Trophoblast cell (in vitro differentiated cells and primary cell): ENCODE results near the gene LCK.
"Not testable (repeated sequence)": the region's sequence is repeated elsewhere in the genome, so short reads cannot be mapped to it uniquely, and the experiment has no call there.

Source experiments
- DNase-seq, 2 donors: peaks; one replicate each; pipeline ENCODE4 v3.0.0-alpha.2; 2016
- H2AFZ ChIP-seq: 2 replicates; pipeline ENCODE4 v1.6.1; 2013; ENCODE audit warnings: low read length, moderate library complexity, mild to moderate bottlenecking; ENCODE audit not compliant: insufficient read depth, poor library complexity
- H2AK5ac ChIP-seq: 2 replicates; pipeline ENCODE4 v1.6.1; 2013; ENCODE audit warnings: mild to moderate bottlenecking, low read length
- H2BK120ac ChIP-seq: 2 replicates; pipeline ENCODE4 v1.6.1; 2013; ENCODE audit warnings: low read length, mild to moderate bottlenecking, moderate library complexity; ENCODE audit not compliant: insufficient read depth, poor library complexity
- H2BK12ac ChIP-seq: 2 replicates; pipeline ENCODE4 v1.6.1; 2013; ENCODE audit warnings: mild to moderate bottlenecking, low read length, moderate library complexity
- H2BK5ac ChIP-seq: 2 replicates; pipeline ENCODE4 v1.6.1; 2013; ENCODE audit warnings: low read length, low read depth, moderate library complexity, mild to moderate bottlenecking; ENCODE audit not compliant: poor library complexity
- H3K14ac ChIP-seq: 2 replicates; pipeline ENCODE4 v1.6.1; 2013; ENCODE audit warnings: mild to moderate bottlenecking, low read length
- H3K18ac ChIP-seq: 2 replicates; pipeline ENCODE4 v1.6.1; 2013; ENCODE audit warnings: mild to moderate bottlenecking, low read length
- H3K23ac ChIP-seq: 2 replicates; pipeline ENCODE4 v1.6.1; 2013; ENCODE audit warnings: low read length
- H3K27ac ChIP-seq: 2 replicates; pipeline ENCODE4 v1.5.1; 2013; ENCODE audit warnings: low read depth, mild to moderate bottlenecking, inconsistent platforms, low read length, moderate library complexity
- H3K27me3 ChIP-seq: 2 replicates; pipeline ENCODE4 v1.6.1; 2013; ENCODE audit warnings: inconsistent platforms, mild to moderate bottlenecking, low read length, moderate library complexity; ENCODE audit not compliant: insufficient read depth
- H3K36me3 ChIP-seq, 2 experiments: 1 replicate in 1 of 2; 2 replicates in 1 of 2; pipeline ENCODE4 v1.6.1; 2013; ENCODE audit warnings: low read length in 2 of 2, mild to moderate bottlenecking in 2 of 2, moderate library complexity in 1 of 2; ENCODE audit not compliant: insufficient read depth in 2 of 2, control insufficient read depth in 1 of 2
- H3K4ac ChIP-seq: 2 replicates; pipeline ENCODE4 v1.6.1; 2013; ENCODE audit warnings: low read depth, mild to moderate bottlenecking, low read length, moderate library complexity
- H3K4me1 ChIP-seq, 2 experiments: 1 replicate in 1 of 2; 2 replicates in 1 of 2; pipeline ENCODE4 v1.6.1; 2013; ENCODE audit warnings: low read length in 2 of 2, mild to moderate bottlenecking in 2 of 2, moderate library complexity in 1 of 2; ENCODE audit not compliant: insufficient read depth in 2 of 2, control insufficient read depth in 1 of 2
- H3K4me2 ChIP-seq: 2 replicates; pipeline ENCODE4 v1.6.1; 2013; ENCODE audit warnings: inconsistent platforms, mild to moderate bottlenecking, low read length, moderate library complexity
- H3K4me3 ChIP-seq: 2 replicates; pipeline ENCODE4 v1.5.1; 2013; ENCODE audit warnings: mild to moderate bottlenecking, low read depth, low read length, inconsistent platforms
- H3K79me1 ChIP-seq: one replicate; pipeline ENCODE4 v1.6.1; 2013; ENCODE audit warnings: low read length
- H3K79me2 ChIP-seq: 2 replicates; pipeline ENCODE4 v1.6.1; 2013; ENCODE audit warnings: low read length, mild to moderate bottlenecking; ENCODE audit not compliant: control insufficient read depth, insufficient read depth, poor library complexity
- H3K9ac ChIP-seq: 2 replicates; pipeline ENCODE4 v1.6.1; 2013; ENCODE audit warnings: mild to moderate bottlenecking, low read length
- H3K9me3 ChIP-seq: 2 replicates; pipeline ENCODE4 v1.6.1; 2013; ENCODE audit warnings: low read depth, mild to moderate bottlenecking, control low read depth, inconsistent platforms, low read length; ENCODE audit not compliant: insufficient read depth
- H4K12ac ChIP-seq: 2 replicates; pipeline ENCODE4 v1.6.1; 2013; ENCODE audit warnings: low read depth, mild to moderate bottlenecking, low read length, moderate library complexity
- H4K8ac ChIP-seq: 2 replicates; pipeline ENCODE4 v1.6.1; 2013; ENCODE audit warnings: low read depth, mild to moderate bottlenecking, low read length, moderate library complexity
- H4K91ac ChIP-seq: one replicate; pipeline ENCODE4 v1.6.1; 2013; ENCODE audit warnings: low read depth, mild to moderate bottlenecking, low read length, moderate library complexity
- WGBS: extraction: QIAGEN DNeasy Blood & Tissue Kit; methylation state at CpG from one replicate; pipeline ENCODE4 v1.1.7; 2013; ENCODE audit warnings: missing lambda C conversion rate; ENCODE audit not compliant: insufficient read length, insufficient coverage; ENCODE audit errors: extremely low coverage; 5-methylcytosine and 5-hydroxymethylcytosine counted together

Gene LCK

DNA sequence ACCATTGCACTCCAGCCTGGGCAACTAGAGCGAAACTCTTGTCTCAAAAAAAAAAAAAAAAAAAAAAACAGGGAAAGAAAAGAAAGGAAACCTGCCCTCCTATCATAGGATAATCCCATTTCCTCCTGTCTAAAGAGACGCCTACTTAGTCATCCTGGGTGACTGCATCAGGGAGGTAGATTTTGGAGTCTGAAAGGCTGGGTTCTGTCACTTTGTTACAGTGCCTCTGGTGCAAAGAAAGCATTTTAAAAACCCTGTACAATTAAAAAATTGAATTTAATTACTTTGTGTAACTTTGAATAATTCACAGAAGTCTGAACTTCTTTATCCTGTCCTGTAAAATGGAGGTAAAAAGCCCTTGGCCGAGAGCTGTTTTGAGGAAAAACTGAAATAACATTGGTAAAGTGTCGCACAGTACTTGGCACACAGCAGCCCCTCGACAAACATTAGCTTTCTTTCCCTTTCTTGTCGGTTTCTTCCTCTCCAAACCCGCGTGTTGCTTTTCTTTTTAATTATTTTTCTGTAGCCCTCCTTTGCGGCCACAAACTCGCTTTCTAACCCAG, 40.2 kb downstream of the LCK start:
- H3K79me1 ChIP-seq, result peaks cover 7% of the 10 kb centered on the region
- peaks cover 3 to 4% of the 10 kb centered on the region in 2 experiments for H3K4me1 ChIP-seq
- no CpG with 5 or more reads among the region's 10 CpGs for WGBS
- H4K91ac ChIP-seq, result peak overlapping the region; percentile 45
- H2BK120ac ChIP-seq, result peak overlapping the region; percentile 84
- no peaks in the 10 kb centered on the region for H3K27me3 ChIP-seq
- H3K4me3 ChIP-seq, result no peak overlapping the region
- no peak overlapping the region for H3K18ac ChIP-seq
- H2AK5ac ChIP-seq, result no peak overlapping the region
- peak overlapping the region; percentile 87 for H4K12ac ChIP-seq
- no peak overlapping the region for H3K9ac ChIP-seq
- no peak overlapping the region for H3K4ac ChIP-seq
- peak overlapping the region; percentile 86 for H4K8ac ChIP-seq
- H3K27ac ChIP-seq, result no peak overlapping the region
- H2BK5ac ChIP-seq, result no peak overlapping the region
- no peaks in the 10 kb centered on the region for H3K9me3 ChIP-seq
- no peak overlapping the region for H2BK12ac ChIP-seq
- DNase-seq, result peak in 1 of 2 donors; percentile 28
- peaks cover 11% of the 10 kb centered on the region for H3K79me2 ChIP-seq
- peak overlapping the region; percentile 66 for H3K14ac ChIP-seq
- no peaks in the 10 kb centered on the region for H3K36me3 ChIP-seq
- peak overlapping the region; percentile 69 for H3K4me2 ChIP-seq
- H3K23ac ChIP-seq, result no peak overlapping the region
- H2AFZ ChIP-seq, result peak overlapping the region; percentile 96

DNA sequence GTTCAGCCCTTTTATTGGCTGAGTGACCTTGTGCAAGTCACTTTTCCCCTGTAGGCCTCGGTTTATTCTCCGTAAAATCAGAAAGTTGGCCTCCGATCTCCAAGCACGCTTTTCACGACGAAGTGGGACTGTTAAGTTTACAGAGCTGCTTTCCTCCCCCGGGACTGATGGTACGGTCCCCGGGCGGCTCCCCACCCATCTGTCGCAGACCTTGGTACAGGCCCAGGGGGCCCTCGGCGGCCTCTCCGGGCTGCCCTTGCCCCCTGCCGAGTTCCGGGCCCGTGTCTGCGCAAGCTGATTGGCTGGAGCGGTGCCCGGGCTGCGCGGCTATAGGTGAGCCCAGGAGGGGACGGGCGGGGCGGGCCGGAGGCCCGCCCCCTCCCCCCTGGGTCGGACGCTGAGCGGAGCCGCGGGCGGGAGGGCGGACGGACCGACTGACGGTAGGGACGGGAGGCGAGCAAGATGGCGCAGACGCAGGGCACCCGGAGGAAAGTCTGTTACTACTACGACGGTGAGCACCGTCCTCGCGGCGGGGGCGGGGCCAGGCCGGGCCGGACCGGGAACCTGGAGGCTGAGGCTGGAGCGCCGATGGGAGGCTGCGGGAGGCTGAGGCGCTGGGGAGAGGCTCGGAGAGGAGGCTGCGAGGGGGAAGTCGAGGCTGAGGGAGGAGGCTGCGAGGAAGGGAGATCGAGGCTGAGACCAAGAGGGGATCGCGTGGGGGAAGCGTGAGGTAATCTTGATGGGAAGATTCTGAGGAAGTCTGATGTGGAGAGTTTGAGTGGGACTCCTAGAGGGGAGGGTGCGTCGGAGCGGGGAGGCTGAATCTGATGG, 40.9 kb downstream of the LCK start, which contains the start of gene HDAC1:
Gene HDAC1 (plus strand): TSS at position 376 of the 831 bp plus-strand sequence. CDS start 87 bp downstream, at position 463.
- Histone ChIP-seq H3K4me3 (peak within 1 kb of the TSS; percentile 97), H3K79me2 (peaks cover 11% of the 10 kb centered on the region), H4K12ac (peak within 1 kb of the TSS; percentile 87), H3K4ac (peak within 1 kb of the TSS; percentile 75), H3K14ac (peak within 1 kb of the TSS; percentile 82), H3K18ac (peak within 1 kb of the TSS; percentile 98), H3K4me1 (peaks cover 3 to 4% of the 10 kb centered on the region in 2 experiments), H3K36me3 (no peaks in the 10 kb centered on the region), H3K79me1 (peaks cover 7% of the 10 kb centered on the region), H2AFZ (peak within 1 kb of the TSS; percentile 96), H2AK5ac (peak within 1 kb of the TSS; percentile 22), H2BK5ac (peak within 1 kb of the TSS; percentile 58), H4K8ac (peak within 1 kb of the TSS; percentile 86), H2BK12ac (no peak within 1 kb of the TSS), H3K9ac (peak within 1 kb of the TSS; percentile 68), H3K27ac (peak within 1 kb of the TSS; percentile 19), H3K23ac (no peak within 1 kb of the TSS), H2BK120ac (peak within 1 kb of the TSS; percentile 84), H4K91ac (peak within 1 kb of the TSS; percentile 78), H3K27me3 (no peaks in the 10 kb centered on the region), H3K4me2 (peak within 1 kb of the TSS; percentile 69), H3K9me3 (no peaks in the 10 kb centered on the region)
- peak; percentile 95 to 97 for DNase-seq
- WGBS, result no CpG with 5 or more reads among the region's 67 CpGs

DNA sequence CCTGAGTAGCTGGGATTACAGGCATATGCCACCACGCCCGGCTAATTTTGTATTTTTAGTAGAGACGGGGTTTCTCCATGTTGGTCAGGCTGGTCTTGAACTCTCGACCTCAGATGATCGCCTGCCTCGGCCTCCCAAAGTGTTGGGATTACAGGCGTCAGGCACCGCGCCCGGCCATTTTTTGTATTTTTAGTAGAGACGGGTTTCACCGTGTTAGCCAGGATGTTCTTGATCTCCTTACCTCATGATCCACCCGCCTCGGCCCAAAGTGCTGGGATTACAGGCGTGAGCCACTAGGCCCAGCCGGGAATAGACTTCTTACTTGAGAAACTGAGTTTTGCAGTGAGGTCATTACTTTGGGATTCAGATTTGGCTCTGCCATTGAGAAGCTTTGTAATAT, 47.1 kb downstream of the LCK start:
- not testable (repeated sequence) for H2BK120ac ChIP-seq, H3K23ac ChIP-seq, H3K4me2 ChIP-seq, H3K18ac ChIP-seq, H3K36me3 ChIP-seq, H3K4me1 ChIP-seq, H3K9me3 ChIP-seq, H2BK5ac ChIP-seq, H4K12ac ChIP-seq, H2AK5ac ChIP-seq, H3K4ac ChIP-seq, H3K27me3 ChIP-seq, H3K9ac ChIP-seq, H3K79me2 ChIP-seq, DNase-seq, H2BK12ac ChIP-seq, H4K8ac ChIP-seq, H2AFZ ChIP-seq, H4K91ac ChIP-seq, H3K4me3 ChIP-seq, H3K14ac ChIP-seq, H3K27ac ChIP-seq, H3K79me1 ChIP-seq
- no CpG with 5 or more reads among the region's 16 CpGs for WGBS

DNA sequence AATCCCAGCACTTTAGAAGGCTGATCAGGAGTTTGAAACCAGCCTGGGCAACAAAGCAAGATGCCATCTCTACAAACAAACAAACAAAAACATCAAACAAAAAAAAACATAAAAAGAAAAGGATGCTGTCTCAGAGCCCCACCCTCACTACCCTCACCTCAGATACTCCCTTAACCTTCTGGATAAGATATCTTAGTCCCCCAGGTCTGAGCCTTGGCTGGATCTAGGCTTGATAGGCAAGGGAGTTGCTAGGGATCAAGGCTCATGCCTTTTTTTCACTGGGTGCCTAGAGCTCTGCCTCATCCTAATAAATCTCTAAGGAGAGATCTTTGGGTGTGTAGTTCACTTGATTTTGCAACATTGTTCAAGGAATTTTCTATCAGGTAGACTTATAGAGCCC, 48.3 kb downstream of the LCK start:
- no peak overlapping the region for H2BK5ac ChIP-seq
- no peak overlapping the region for H3K14ac ChIP-seq
- H3K4ac ChIP-seq, result no peak overlapping the region
- H4K12ac ChIP-seq, result no peak overlapping the region
- H3K18ac ChIP-seq, result no peak overlapping the region
- H3K9me3 ChIP-seq, result no peaks in the 10 kb centered on the region
- H2BK12ac ChIP-seq, result no peak overlapping the region
- H3K79me2 ChIP-seq, result no peaks in the 10 kb centered on the region
- no peaks in the 10 kb centered on the region for H3K4me1 ChIP-seq
- H3K4me3 ChIP-seq, result no peak overlapping the region
- no peak overlapping the region for H2AFZ ChIP-seq
- H2BK120ac ChIP-seq, result no peak overlapping the region
- H3K23ac ChIP-seq, result no peak overlapping the region
- no peaks in the 10 kb centered on the region for H3K27me3 ChIP-seq
- no peak overlapping the region for H2AK5ac ChIP-seq
- H3K36me3 ChIP-seq, result peaks cover 10 to 13% of the 10 kb centered on the region in 2 experiments
- no peak overlapping the region for H4K91ac ChIP-seq
- H3K27ac ChIP-seq, result no peak overlapping the region
- no peak overlapping the region for H4K8ac ChIP-seq
- DNase-seq, result no peak
- no peak overlapping the region for H3K4me2 ChIP-seq
- no peaks in the 10 kb centered on the region for H3K79me1 ChIP-seq
- no peak overlapping the region for H3K9ac ChIP-seq
